GM12891 (cell line): ENCODE results near the gene LTBP1.
"Not testable (repeated sequence)": the region's sequence is repeated elsewhere in the genome, so short reads cannot be mapped to it uniquely, and the experiment has no call there.

ENCODE experiments used
- POLR2A ChIP-seq: IDR thresholded peaks from 2 replicates; pipeline ENCODE4 v1.6.1; 2011; ENCODE audit warnings: low read depth, low read length, control low read depth
- POLR2AphosphoS5 ChIP-seq: IDR thresholded peaks from 2 replicates; pipeline ENCODE4 v1.6.1; 2011; ENCODE audit warnings: low read depth, low read length, control low read depth

- TF ChIP-seq POLR2A, POLR2AphosphoS5: not testable (repeated sequence)
These were observed 106.0 kb downstream of the LTBP1 start for GRCh38 chr2:33052795-33053194.
